Measurements from ENCODE around the gene ITIH4.

Gene ITIH4

GRCh38 chr3:52839892-52840545, 9.5 kb upstream of the ITIH4 start:
- H3K9me3 ChIP-seq (ENCODE audit: low read length), result no peaks in the 10 kb centered on the region
- H3K36me3 ChIP-seq (ENCODE audit: insufficient read depth, low read length), result peaks cover 41% of the 10 kb centered on the region
- H3K4me1 ChIP-seq (ENCODE audit: insufficient read depth, low read length), result peaks cover 8% of the 10 kb centered on the region
- H3K4me3 ChIP-seq (ENCODE audit: low read depth in 1 of 2, low read length in 2 of 2), result no peak overlapping the region
- no peaks in the 10 kb centered on the region for H3K27me3 ChIP-seq (ENCODE audit: control insufficient read depth in 1 of 2, insufficient read depth in 2 of 2, low read length in 2 of 2)
- no peak overlapping the region for H3K27ac ChIP-seq (ENCODE audit: low read depth, low read length)
- H3K9ac ChIP-seq (ENCODE audit: low read length), result no peak overlapping the region

GRCh38 chr3:52839268-52839575, 8.8 kb upstream of the ITIH4 start:
- no peaks in the 10 kb centered on the region for H3K9me3 ChIP-seq (ENCODE audit: low read length)
- H3K36me3 ChIP-seq (ENCODE audit: insufficient read depth, low read length), result peaks cover 41% of the 10 kb centered on the region
- H3K4me1 ChIP-seq (ENCODE audit: insufficient read depth, low read length), result peaks cover under 1% of the 10 kb centered on the region
- no peaks in the 10 kb centered on the region for H3K27me3 ChIP-seq (ENCODE audit: control insufficient read depth in 1 of 2, insufficient read depth in 2 of 2, low read length in 2 of 2)
- H3K27ac ChIP-seq (ENCODE audit: low read depth, low read length), result no peak overlapping the region
- no peak overlapping the region for H3K9ac ChIP-seq (ENCODE audit: low read length)
- H3K4me3 ChIP-seq (ENCODE audit: low read depth in 1 of 2, low read length in 2 of 2), result no peak overlapping the region

GRCh38 chr3:52838561-52839267, 8.2 kb upstream of the ITIH4 start:
- H3K36me3 ChIP-seq (ENCODE audit: insufficient read depth, low read length), result peaks cover 41% of the 10 kb centered on the region
- no peaks in the 10 kb centered on the region for H3K4me1 ChIP-seq (ENCODE audit: insufficient read depth, low read length)

GRCh38 chr3:52836986-52837385, 6.5 kb upstream of the ITIH4 start:
- H3K9ac ChIP-seq (ENCODE audit: low read length), result no peak overlapping the region
- H3K36me3 ChIP-seq (ENCODE audit: insufficient read depth, low read length), result peaks cover 28% of the 10 kb centered on the region
- no peak overlapping the region for H3K4me3 ChIP-seq (ENCODE audit: low read depth in 1 of 2, low read length in 2 of 2)
- H3K27me3 ChIP-seq (ENCODE audit: control insufficient read depth in 1 of 2, insufficient read depth in 2 of 2, low read length in 2 of 2), result no peaks in the 10 kb centered on the region
- H3K9me3 ChIP-seq (ENCODE audit: low read length), result no peaks in the 10 kb centered on the region
- H3K4me1 ChIP-seq (ENCODE audit: insufficient read depth, low read length), result peaks cover 3% of the 10 kb centered on the region
- H3K27ac ChIP-seq (ENCODE audit: low read depth, low read length), result no peak overlapping the region

More at GRCh38 chr3:52838561-52839267, 8.2 kb upstream of the ITIH4 start:
- Histone ChIP-seq H3K27ac (ENCODE audit: low read depth, low read length) (no peak overlapping the region), H3K4me3 (ENCODE audit: low read depth in 1 of 2, low read length in 2 of 2) (no peak overlapping the region), H3K9ac (ENCODE audit: low read length) (no peak overlapping the region), H3K27me3 (ENCODE audit: control insufficient read depth in 1 of 2, insufficient read depth in 2 of 2, low read length in 2 of 2) (no peaks in the 10 kb centered on the region), H3K9me3 (ENCODE audit: low read length) (no peaks in the 10 kb centered on the region)

GRCh38 chr3:52836471-52836845, 6.0 kb upstream of the ITIH4 start:
- Histone ChIP-seq H3K4me3 (ENCODE audit: low read depth in 1 of 2, low read length in 2 of 2) (no peak overlapping the region), H3K9ac (ENCODE audit: low read length) (no peak overlapping the region), H3K9me3 (ENCODE audit: low read length) (no peaks in the 10 kb centered on the region), H3K27me3 (ENCODE audit: control insufficient read depth in 1 of 2, insufficient read depth in 2 of 2, low read length in 2 of 2) (no peaks in the 10 kb centered on the region), H3K4me1 (ENCODE audit: insufficient read depth, low read length) (peaks cover 8% of the 10 kb centered on the region), H3K27ac (ENCODE audit: low read depth, low read length) (no peak overlapping the region), H3K36me3 (ENCODE audit: insufficient read depth, low read length) (peaks cover 22% of the 10 kb centered on the region)

GRCh38 chr3:52835766-52836470, 5.4 kb upstream of the ITIH4 start:
- Histone ChIP-seq H3K9ac (ENCODE audit: low read length) (no peak overlapping the region), H3K27ac (ENCODE audit: low read depth, low read length) (no peak overlapping the region), H3K4me1 (ENCODE audit: insufficient read depth, low read length) (peaks cover 13% of the 10 kb centered on the region)

GRCh38 chr3:52834871-52835501, 4.5 kb upstream of the ITIH4 start, which contains the start of gene MUSTN1:
TSS of gene MUSTN1 (minus strand) at chr3:52835019. CDS start at chr3:52834948, 71 bp downstream.
- Histone ChIP-seq H3K9ac (ENCODE audit: low read length) (no peak within 1 kb of the TSS), H3K4me3 (ENCODE audit: low read depth in 1 of 2, low read length in 2 of 2) (no peak within 1 kb of the TSS), H3K27me3 (ENCODE audit: control insufficient read depth in 1 of 2, insufficient read depth in 2 of 2, low read length in 2 of 2) (no peaks in the 10 kb centered on the region), H3K4me1 (ENCODE audit: insufficient read depth, low read length) (peaks cover 13% of the 10 kb centered on the region), H3K27ac (ENCODE audit: low read depth, low read length) (peak within 1 kb of the TSS; percentile 25), H3K9me3 (ENCODE audit: low read length) (no peaks in the 10 kb centered on the region), H3K36me3 (ENCODE audit: insufficient read depth, low read length) (peaks cover 12% of the 10 kb centered on the region)

More at GRCh38 chr3:52835766-52836470, 5.4 kb upstream of the ITIH4 start:
- Histone ChIP-seq H3K27me3 (ENCODE audit: control insufficient read depth in 1 of 2, insufficient read depth in 2 of 2, low read length in 2 of 2) (no peaks in the 10 kb centered on the region), H3K4me3 (ENCODE audit: low read depth in 1 of 2, low read length in 2 of 2) (no peak overlapping the region), H3K9me3 (ENCODE audit: low read length) (no peaks in the 10 kb centered on the region), H3K36me3 (ENCODE audit: insufficient read depth, low read length) (peaks cover 17% of the 10 kb centered on the region)

GRCh38 chr3:52833202-52833601, 2.7 kb upstream of the ITIH4 start:
- H3K27me3 ChIP-seq (ENCODE audit: control insufficient read depth in 1 of 2, insufficient read depth in 2 of 2, low read length in 2 of 2), result no peaks in the 10 kb centered on the region
- no peak overlapping the region for H3K27ac ChIP-seq (ENCODE audit: low read depth, low read length)
- H3K4me1 ChIP-seq (ENCODE audit: insufficient read depth, low read length), result peaks cover 13% of the 10 kb centered on the region
- H3K36me3 ChIP-seq (ENCODE audit: insufficient read depth, low read length), result peaks cover 2% of the 10 kb centered on the region
- no peak overlapping the region for H3K4me3 ChIP-seq (ENCODE audit: low read depth in 1 of 2, low read length in 2 of 2)
- H3K9me3 ChIP-seq (ENCODE audit: low read length), result no peaks in the 10 kb centered on the region
- no peak overlapping the region for H3K9ac ChIP-seq (ENCODE audit: low read length)

GRCh38 chr3:52831500-52832301, 1.2 kb upstream of the ITIH4 start:
- H3K27ac ChIP-seq (ENCODE audit: low read depth, low read length), result no peak overlapping the region
- no peaks in the 10 kb centered on the region for H3K36me3 ChIP-seq (ENCODE audit: insufficient read depth, low read length)
- H3K9ac ChIP-seq (ENCODE audit: low read length), result no peak overlapping the region
- H3K4me1 ChIP-seq (ENCODE audit: insufficient read depth, low read length), result peaks cover 13% of the 10 kb centered on the region
- H3K4me3 ChIP-seq (ENCODE audit: low read depth in 1 of 2, low read length in 2 of 2), result no peak overlapping the region
- no peaks in the 10 kb centered on the region for H3K27me3 ChIP-seq (ENCODE audit: control insufficient read depth in 1 of 2, insufficient read depth in 2 of 2, low read length in 2 of 2)
- no peaks in the 10 kb centered on the region for H3K9me3 ChIP-seq (ENCODE audit: low read length)

GRCh38 chr3:52829906-52830463, 487 bp downstream of the ITIH4 start:
- H3K9me3 ChIP-seq (ENCODE audit: low read length), result no peaks in the 10 kb centered on the region
- H3K36me3 ChIP-seq (ENCODE audit: insufficient read depth, low read length), result no peaks in the 10 kb centered on the region
- H3K4me1 ChIP-seq (ENCODE audit: insufficient read depth, low read length), result peaks cover 13% of the 10 kb centered on the region
- H3K4me3 ChIP-seq (ENCODE audit: low read depth in 1 of 2, low read length in 2 of 2), result no peak overlapping the region
- H3K9ac ChIP-seq (ENCODE audit: low read length), result no peak overlapping the region
- no peak overlapping the region for H3K27ac ChIP-seq (ENCODE audit: low read depth, low read length)
- no peaks in the 10 kb centered on the region for H3K27me3 ChIP-seq (ENCODE audit: control insufficient read depth in 1 of 2, insufficient read depth in 2 of 2, low read length in 2 of 2)

All from muscle layer of colon (tissue), 2 donors.